ENCODE measurements around the gene POLR1G.
"Not testable (repeated sequence)": the region's sequence is repeated elsewhere in the genome, so short reads cannot be mapped to it uniquely, and the experiment has no call there.

DNA sequence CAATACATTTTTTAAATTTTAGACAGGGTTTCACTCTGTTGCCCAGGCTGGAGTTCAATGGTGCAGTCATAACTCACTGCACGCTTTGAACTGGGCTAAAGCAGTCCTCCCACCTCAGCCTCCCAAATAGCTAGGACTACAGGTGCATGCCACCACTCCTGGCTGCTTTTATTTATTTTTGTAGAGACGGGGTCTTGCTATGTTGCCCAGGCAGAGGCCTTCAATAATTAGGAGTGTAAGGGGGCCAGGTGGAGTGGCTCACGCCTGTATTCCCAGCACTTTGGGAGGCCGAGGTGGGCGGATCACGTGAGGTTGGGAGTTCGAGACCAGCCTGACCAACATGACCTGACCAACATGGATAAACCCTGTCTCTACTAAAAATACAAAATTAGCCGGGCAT lies 26.1 kb downstream of the POLR1G start:
- TF ChIP-seq, protein P1, sequence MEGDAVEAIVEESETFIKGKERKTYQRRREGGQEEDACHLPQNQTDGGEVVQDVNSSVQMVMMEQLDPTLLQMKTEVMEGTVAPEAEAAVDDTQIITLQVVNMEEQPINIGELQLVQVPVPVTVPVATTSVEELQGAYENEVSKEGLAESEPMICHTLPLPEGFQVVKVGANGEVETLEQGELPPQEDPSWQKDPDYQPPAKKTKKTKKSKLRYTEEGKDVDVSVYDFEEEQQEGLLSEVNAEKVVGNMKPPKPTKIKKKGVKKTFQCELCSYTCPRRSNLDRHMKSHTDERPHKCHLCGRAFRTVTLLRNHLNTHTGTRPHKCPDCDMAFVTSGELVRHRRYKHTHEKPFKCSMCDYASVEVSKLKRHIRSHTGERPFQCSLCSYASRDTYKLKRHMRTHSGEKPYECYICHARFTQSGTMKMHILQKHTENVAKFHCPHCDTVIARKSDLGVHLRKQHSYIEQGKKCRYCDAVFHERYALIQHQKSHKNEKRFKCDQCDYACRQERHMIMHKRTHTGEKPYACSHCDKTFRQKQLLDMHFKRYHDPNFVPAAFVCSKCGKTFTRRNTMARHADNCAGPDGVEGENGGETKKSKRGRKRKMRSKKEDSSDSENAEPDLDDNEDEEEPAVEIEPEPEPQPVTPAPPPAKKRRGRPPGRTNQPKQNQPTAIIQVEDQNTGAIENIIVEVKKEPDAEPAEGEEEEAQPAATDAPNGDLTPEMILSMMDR (conservative IDR thresholded peaks at IDR 0.05), result not testable (repeated sequence)
- not testable (repeated sequence) for TF ChIP-seq ZFX (IDR thresholded peaks at IDR 0.05)

Data from C4-2B (cell line).